Mesenteric fat pad (tissue), 1 donor: ENCODE data around the gene VAX1. TPM values are rescaled to one million over a fixed set of nuclear protein-coding genes. Genes with fewer than 3 reads are reported as not detected.
"Not testable (repeated sequence)": the region's sequence is repeated elsewhere in the genome, so short reads cannot be mapped to it uniquely, and the experiment has no call there.

Experiments used
- DNase-seq: peaks from one replicate; pipeline ENCODE4 v3.0.0-alpha.2; 2020; ENCODE audit warnings: low spot score
- microRNA-seq: library from miRNA; unstranded; fragments of <30 nt; microRNA quantifications from one replicate; pipeline ENCODE4 v1.2.0, GENCODE V29; 2020; ENCODE audit warnings: borderline number of aligned reads
- total RNA-seq: library from RNA; stranded (reverse); fragmentation: NEBNext Ultra II Directional; extraction: Animal tissue kit (Norgen Biotek cat#: 25700); gene quantifications from one replicate; pipeline ENCODE4 v1.2.1, GENCODE V29; 2021
- donor health status: DM: yes; HTN: yes; CAD: no.

VAX1 gene
- total RNA-seq, 1 donor from 2014 or later, result not detected

GRCh38 chr10:117084421-117085246, 53.4 kb downstream of the VAX1 start:
- DNase-seq, result not testable (repeated sequence)

Small RNAs within 50 kb of the gene (microRNA-seq; reads per million reads assigned to microRNA genes)
- gene MIR3663, result not detected

Other genes starting within 250 kb of the VAX1 start
- 21.1 TPM for gene SHTN1, start 133.1 kb downstream of the VAX1 start, total RNA-seq
- not detected for gene KCNK18, start 59.2 kb upstream of the VAX1 start, total RNA-seq
- gene SLC18A2, start 102.8 kb upstream of the VAX1 start, total RNA-seq, result 0.42 TPM
- 36.7 TPM for gene PDZD8, start 237.2 kb upstream of the VAX1 start, total RNA-seq